Stimulated activated CD4-positive, alpha-beta T cell treated with anti-CD3 and anti-CD28 coated beads, Interleukin-1b, Interleukin-23, amount 100 ng/mL, for 24 hours (primary cell): ENCODE results near the gene IGSF23.
"Not testable (repeated sequence)": the region's sequence is repeated elsewhere in the genome, so short reads cannot be mapped to it uniquely, and the experiment has no call there.

Experiments used
- DNase-seq, 4 experiments: peaks; one replicate each; pipeline ENCODE4 v3.0.0-alpha.2; 2020; ENCODE audit warnings: low read depth in 4 of 4, low spot score in 1 of 4

Gene IGSF23

GRCh38 chr19:44587963-44588770, 25.2 kb upstream of the IGSF23 start:
- no peak for DNase-seq

GRCh38 chr19:44588771-44589112, 24.6 kb upstream of the IGSF23 start:
- no peak for DNase-seq

- DNase-seq = no peak
These were observed 22.9 kb upstream of the IGSF23 start for GRCh38 chr19:44590245-44591059.

- DNase-seq = not testable (repeated sequence)
These were observed 21.9 kb upstream of the IGSF23 start for GRCh38 chr19:44591340-44591993.

GRCh38 chr19:44592451-44592890, 20.9 kb upstream of the IGSF23 start:
- DNase-seq = no peak

- DNase-seq = no peak
These were observed 20.1 kb upstream of the IGSF23 start for GRCh38 chr19:44593294-44593693.

- not testable (repeated sequence) for DNase-seq
These were observed 19.5 kb upstream of the IGSF23 start for GRCh38 chr19:44593866-44594266.

GRCh38 chr19:44596428-44597130, 16.8 kb upstream of the IGSF23 start:
- DNase-seq = no peak

GRCh38 chr19:44597131-44597491, 16.3 kb upstream of the IGSF23 start:
- DNase-seq = no peak

GRCh38 chr19:44598355-44598754, 15.0 kb upstream of the IGSF23 start:
- no peak for DNase-seq

- no peak for DNase-seq
These were observed 14.5 kb upstream of the IGSF23 start for GRCh38 chr19:44598880-44599279.

- no peak for DNase-seq
These were observed 12.9 kb upstream of the IGSF23 start for GRCh38 chr19:44600466-44600865.

GRCh38 chr19:44602081-44602480, 11.3 kb upstream of the IGSF23 start:
- DNase-seq = no peak

GRCh38 chr19:44603201-44603945, 10.0 kb upstream of the IGSF23 start:
- no peak for DNase-seq

- no peak for DNase-seq
These were observed 9.1 kb upstream of the IGSF23 start for GRCh38 chr19:44604241-44604640.

- DNase-seq = no peak
These were observed 7.8 kb upstream of the IGSF23 start for GRCh38 chr19:44605547-44605946.

GRCh38 chr19:44607049-44607448, 6.3 kb upstream of the IGSF23 start:
- no peak for DNase-seq

GRCh38 chr19:44607917-44608316, 5.4 kb upstream of the IGSF23 start:
- no peak for DNase-seq

- DNase-seq = no peak
These were observed 5.0 kb upstream of the IGSF23 start for GRCh38 chr19:44608391-44608821.

- no peak for DNase-seq
These were observed 4.1 kb upstream of the IGSF23 start for GRCh38 chr19:44609219-44609618.

- not testable (repeated sequence) for DNase-seq
These were observed 2.9 kb upstream of the IGSF23 start for GRCh38 chr19:44610497-44610896.
